GM18951 (cell line): ENCODE data around the gene ADAMTS6.

Source experiments
- POLR2A ChIP-seq: IDR thresholded peaks from 4 replicates; pipeline ENCODE4 v1.6.1; 2011; ENCODE audit warnings: mild to moderate bottlenecking; ENCODE audit not compliant: insufficient read length, insufficient read depth; ENCODE audit errors: extremely low read depth
- in situ Hi-C: fragments of 300-500 bp; cut with MboI; formaldehyde crosslinking; loops from one replicate; pipeline ENCODE4 v1.12.0; 2022; ENCODE audit warnings: low sequenced_read_pairs, mixed read lengths, inconsistent platforms; ENCODE audit not compliant: unreplicated experiment

The ADAMTS6 gene

DNA sequence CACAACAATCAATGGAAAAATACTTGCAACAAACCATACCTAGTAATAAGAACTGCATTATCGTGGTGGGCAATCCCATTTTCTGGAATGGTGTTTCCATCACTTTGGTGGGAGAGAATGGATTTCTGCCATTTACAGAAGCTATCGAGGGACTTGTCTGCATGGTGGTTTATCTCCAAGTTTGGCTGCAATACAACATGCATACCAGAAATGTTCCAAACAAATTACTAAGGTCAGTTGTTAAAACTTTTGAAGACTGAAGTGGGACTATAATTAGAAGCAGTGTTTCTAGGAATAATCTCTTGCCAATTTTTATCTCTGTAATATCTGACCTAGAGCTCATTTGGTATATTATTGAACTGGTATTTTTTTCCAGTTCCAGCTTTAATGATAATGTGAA lies 30.3 kb downstream of the ADAMTS6 start:
- in situ Hi-C loops = no loop called here
- TF ChIP-seq POLR2A = no peak

- TF ChIP-seq POLR2A = no peak
- in situ Hi-C loops = no loop called here
These were observed 35.0 kb downstream of the ADAMTS6 start for GRCh38 chr5:65446682-65447081.

GRCh38 chr5:65441800-65442199 lies 39.9 kb downstream of the ADAMTS6 start:
- in situ Hi-C loops = no loop called here
- TF ChIP-seq POLR2A = no peak

DNA sequence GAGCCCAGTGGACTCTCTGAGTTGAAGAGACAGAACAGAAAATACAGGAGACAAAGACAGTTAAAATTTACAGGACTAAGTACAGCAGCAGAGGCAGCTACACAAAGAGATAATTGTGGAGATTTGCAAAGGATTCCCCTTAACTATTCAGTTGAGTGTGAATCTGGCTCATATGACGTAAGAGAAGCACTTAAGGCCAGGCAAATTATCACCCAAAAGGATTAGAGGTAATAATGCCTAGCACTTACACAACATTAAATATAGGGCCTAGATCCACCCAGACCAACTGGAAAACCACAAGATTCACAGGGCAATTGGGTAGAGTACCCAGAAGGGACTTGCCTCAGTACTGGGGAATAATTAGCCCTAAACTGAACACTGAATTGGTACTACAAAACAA lies 41.3 kb downstream of the ADAMTS6 start:
- no peak for TF ChIP-seq POLR2A
- in situ Hi-C loops = no loop called here

GRCh38 chr5:65434122-65434521 lies 47.6 kb downstream of the ADAMTS6 start:
- in situ Hi-C loops = no loop called here
- TF ChIP-seq POLR2A = no peak

DNA sequence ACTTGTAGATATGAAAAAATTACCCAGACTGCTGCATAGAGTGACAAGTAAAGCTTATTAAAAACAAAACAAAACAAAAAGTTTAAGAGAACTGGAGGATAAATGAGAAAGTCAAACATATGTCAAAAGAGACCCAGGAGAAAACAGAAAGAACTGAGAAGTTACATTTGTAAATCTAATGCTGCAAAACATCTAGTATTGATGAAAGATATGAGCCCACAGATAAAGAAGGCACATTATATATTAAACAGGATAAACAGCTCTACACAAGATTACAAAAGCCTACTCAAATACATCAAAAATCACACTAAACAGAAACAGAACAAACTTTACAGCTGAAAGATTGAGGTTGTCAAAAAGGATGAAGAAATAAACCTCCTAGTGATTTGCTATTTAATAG lies 55.1 kb downstream of the ADAMTS6 start:
- in situ Hi-C loops = no loop called here
- no peak for TF ChIP-seq POLR2A

DNA sequence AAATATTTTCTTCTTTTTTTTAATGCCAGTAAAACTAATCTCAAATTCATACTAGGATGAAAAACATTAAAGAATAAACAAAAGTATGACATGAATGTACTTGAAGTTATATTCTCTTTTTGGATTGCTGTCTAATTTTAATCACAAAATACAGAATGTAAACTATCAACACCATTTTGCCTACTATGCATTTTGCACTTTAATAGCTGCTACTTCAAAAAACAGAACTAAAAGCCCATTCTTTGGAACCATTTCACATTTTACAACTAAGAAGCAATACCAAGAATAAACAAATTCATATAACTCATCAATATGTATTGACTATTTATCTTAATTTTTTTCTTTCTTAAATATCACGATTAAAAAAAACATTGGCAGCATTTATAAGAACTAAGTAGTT lies 58.1 kb downstream of the ADAMTS6 start:
- TF ChIP-seq POLR2A = no peak
- in situ Hi-C loops = no loop called here

- TF ChIP-seq POLR2A = no peak
- in situ Hi-C loops = no loop called here
These were observed 63.1 kb downstream of the ADAMTS6 start for GRCh38 chr5:65418661-65419060.

DNA sequence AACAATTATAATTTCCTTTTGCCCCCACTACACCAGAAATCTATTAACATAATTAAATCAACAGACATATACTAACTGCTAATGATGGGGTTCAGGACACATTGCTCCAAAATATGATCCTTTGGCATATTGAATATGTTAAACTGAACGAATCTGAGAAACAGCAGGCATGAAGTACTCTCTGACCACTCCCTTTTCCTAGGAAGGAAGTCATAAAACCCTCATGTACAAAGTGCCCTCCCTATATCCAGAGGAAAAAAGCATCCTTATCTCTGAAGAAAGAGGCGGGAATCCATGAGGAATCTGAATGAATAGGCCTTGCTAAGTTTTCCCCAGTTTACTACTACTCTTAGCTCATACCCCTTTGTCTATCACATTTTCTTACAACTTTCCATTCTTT lies 67.9 kb downstream of the ADAMTS6 start:
- no peak for TF ChIP-seq POLR2A
- in situ Hi-C loops = no loop called here

- in situ Hi-C loops = no loop called here
- no peak for TF ChIP-seq POLR2A
These were observed 68.9 kb downstream of the ADAMTS6 start for GRCh38 chr5:65412842-65413241.

DNA sequence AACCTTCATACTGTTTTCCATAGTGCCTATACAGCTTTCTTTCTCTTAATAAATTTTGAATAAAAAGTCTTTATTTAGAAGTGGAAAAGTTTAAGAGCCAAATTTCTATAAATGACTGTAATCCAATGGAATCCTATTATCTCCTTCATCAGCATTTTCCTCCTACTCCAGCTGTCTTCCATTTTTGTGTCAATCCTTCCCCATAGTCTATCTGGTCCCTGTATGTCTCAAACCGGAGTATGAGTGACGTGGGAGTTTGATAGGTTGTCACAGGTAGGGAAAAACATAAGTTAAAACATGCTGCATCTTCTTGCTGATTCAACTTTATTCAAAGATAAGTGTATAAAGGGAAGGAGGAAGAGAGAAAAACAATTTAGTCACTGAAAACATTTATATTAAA lies 70.4 kb downstream of the ADAMTS6 start:
- in situ Hi-C loops = no loop called here
- TF ChIP-seq POLR2A = no peak

- TF ChIP-seq POLR2A = no peak
- in situ Hi-C loops = no loop called here
These were observed 86.1 kb downstream of the ADAMTS6 start for GRCh38 chr5:65395526-65396155.

DNA sequence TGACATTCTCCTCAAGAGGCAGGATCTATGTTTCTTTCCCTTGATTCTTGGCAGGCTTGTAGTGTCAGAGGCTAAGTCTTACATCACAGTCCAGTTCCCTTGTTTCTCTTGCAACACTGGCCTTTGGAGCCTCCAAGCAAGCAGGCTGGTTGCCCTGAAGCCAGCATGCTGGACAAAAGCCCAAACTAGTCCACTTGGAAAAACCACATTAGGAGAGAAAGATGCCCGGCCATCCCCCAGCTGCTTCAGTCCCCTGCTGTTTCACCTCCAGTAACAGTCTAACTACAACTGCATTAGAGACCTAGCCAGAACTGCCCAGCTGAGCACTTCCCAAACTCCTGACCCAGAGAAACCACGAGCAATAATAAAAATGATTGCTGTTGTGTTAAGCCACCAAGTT lies 87.6 kb downstream of the ADAMTS6 start:
- no peak for TF ChIP-seq POLR2A
- in situ Hi-C loops = no loop called here

DNA sequence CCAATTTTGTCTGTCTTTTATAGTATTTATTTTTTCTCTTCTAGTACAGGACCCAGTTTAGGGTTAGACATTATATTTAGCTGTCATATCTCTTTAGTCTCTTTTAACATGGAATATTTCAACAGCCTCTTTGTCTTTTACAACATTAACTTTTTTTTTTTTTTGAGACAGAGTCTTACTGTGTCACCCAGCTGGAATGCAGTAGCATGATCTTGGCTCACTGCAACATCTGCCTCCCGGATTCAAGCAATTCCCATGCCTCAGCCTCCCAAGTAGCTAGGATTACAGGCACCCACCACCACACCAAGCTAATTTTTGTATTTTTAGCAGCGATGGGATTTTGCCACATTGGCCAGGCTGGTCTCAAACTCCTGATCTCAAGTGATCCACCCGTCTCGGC lies 90.1 kb downstream of the ADAMTS6 start:
- in situ Hi-C loops = no loop called here
- no peak for TF ChIP-seq POLR2A

- in situ Hi-C loops = no loop called here
- no peak for TF ChIP-seq POLR2A
These were observed 91.5 kb downstream of the ADAMTS6 start for GRCh38 chr5:65390208-65390607.
